K562 (cell line): ENCODE results near the gene CADPS2. TPM values are rescaled to one million over a fixed set of nuclear protein-coding genes. Genes with fewer than 3 reads are reported as not detected.

Experiments
- ATAC-seq: fragments of 200-7000 bp; cut with Tn5 transposase; 3 replicates; pipeline ENCODE4 v1.9.1; 2020; ENCODE audit warnings: moderate library complexity
- BruUV-seq: library from RNA; stranded (reverse); fragments of 400-500 nt; replicated peaks from 2 replicates; lab custom pipeline; 2021; lab: Mats Ljungman, UMichigan
- CTCF ChIA-PET: fragments of 300-600 bp; formaldehyde crosslinking; extraction: SDS; loops from one replicate; lab custom pipeline; 2021; ENCODE audit warnings: low intra/inter-chr PET ratio; lab: Yijun Ruan, JAX
- POLR2A ChIA-PET: fragments of 300-600, 350-650 bp; sonication (Branson Sonifier 250); formaldehyde crosslinking; extraction: SDS; loops from one replicate; lab custom pipeline; 2021; ENCODE audit warnings: antibody characterized with exemption, inconsistent platforms; lab: Yijun Ruan, JAX
- DNase-seq, 4 experiments: peaks; one replicate each; pipeline versions ENCODE4 v3.0.0 to v3.0.0-alpha.2; 2011 to 2018; ENCODE audit warnings: low spot score in 3 of 4, mixed read lengths in 3 of 4; ENCODE audit errors: extremely low read depth in 1 of 4
- FAIRE-seq: peaks from 2 replicates; lab custom pipeline; 2011; peaks lifted over from hg19 to GRCh38; lab: Jason Lieb, UNC
- H2AFZ ChIP-seq: 2 replicates; pipeline ENCODE4 v1.6.0; 2011; ENCODE audit warnings: low read depth, low read length, control low read depth, inconsistent platforms
- H3K27ac ChIP-seq: fragments of 200-600 bp; 3 replicates; pipeline ENCODE4 v1.8.0; 2011; ENCODE audit warnings: low read depth, mild to moderate bottlenecking, control low read depth, inconsistent platforms, low read length, moderate library complexity, mixed read lengths; ENCODE audit errors: extremely low read depth
- H3K27me3 ChIP-seq, 2 experiments: fragments of 300-600 bp in 1 of 2; 2 replicates in 1 of 2; 3 replicates in 1 of 2; pipeline versions ENCODE4 v1.6.0 to v1.8.0; 2011; ENCODE audit warnings: inconsistent platforms in 2 of 2, low read length in 2 of 2, mild to moderate bottlenecking in 1 of 2, mixed read lengths in 1 of 2, moderate library complexity in 1 of 2; ENCODE audit not compliant: control insufficient read depth in 2 of 2, insufficient read depth in 2 of 2
- H3K36me3 ChIP-seq: fragments of 300-600 bp; 3 replicates; pipeline ENCODE4 v1.8.0; 2011; ENCODE audit warnings: mild to moderate bottlenecking, low read length, inconsistent platforms; ENCODE audit not compliant: control insufficient read depth, insufficient read depth
- H3K4me1 ChIP-seq, 2 experiments: fragments of 200-600 bp in 1 of 2; replicated peaks in 1 of 2; 2 replicates in 1 of 2; 3 replicates in 1 of 2; pipeline versions ENCODE4 v1.5.1 to v1.8.0; 2011; ENCODE audit warnings: inconsistent platforms in 2 of 2, low read length in 2 of 2, mild to moderate bottlenecking in 1 of 2, mixed read lengths in 1 of 2, moderate library complexity in 1 of 2; ENCODE audit not compliant: control insufficient read depth in 2 of 2, insufficient read depth in 2 of 2
- H3K4me2 ChIP-seq: 2 replicates; pipeline ENCODE4 v1.6.1; 2011; ENCODE audit warnings: low read length, control low read depth, inconsistent platforms, mixed read lengths; ENCODE audit not compliant: insufficient read depth
- H3K4me3 ChIP-seq: fragments of 200-600 bp; sonication (generic), shearing (Covaris generic); 2 replicates; pipeline ENCODE4 v1.5.1; 2016; ENCODE audit warnings: control low read depth, inconsistent platforms
- H3K79me2 ChIP-seq: fragments of 200-600 bp; 3 replicates; pipeline ENCODE4 v1.8.0; 2011; ENCODE audit warnings: low read length, inconsistent platforms; ENCODE audit not compliant: control insufficient read depth, insufficient read depth
- H3K9ac ChIP-seq, 2 experiments: 2 replicates each; pipeline versions ENCODE4 v1.6.0 to v1.6.1; 2011; ENCODE audit warnings: low read depth in 2 of 2, low read length in 2 of 2, control low read depth in 1 of 2, inconsistent platforms in 1 of 2, mild to moderate bottlenecking in 1 of 2, mixed read lengths in 1 of 2; ENCODE audit not compliant: insufficient read depth in 1 of 2
- H3K9me1 ChIP-seq: one replicate; pipeline ENCODE4 v1.6.0; 2011; ENCODE audit warnings: inconsistent platforms, mild to moderate bottlenecking, low read length, moderate library complexity; ENCODE audit not compliant: control insufficient read depth, insufficient read depth
- H3K9me3 ChIP-seq: replicated peaks from 2 replicates; pipeline ENCODE4 v1.5.1; 2011; ENCODE audit warnings: low read depth, low read length, inconsistent platforms; ENCODE audit not compliant: control insufficient read depth, insufficient read depth
- H4K20me1 ChIP-seq: replicated peaks from 2 replicates; pipeline ENCODE4 v1.6.1; 2011; ENCODE audit warnings: low read length, inconsistent platforms, mixed read lengths; ENCODE audit not compliant: control insufficient read depth, insufficient read depth
- CBX5 ChIP-seq: IDR thresholded peaks from 2 replicates; pipeline ENCODE4 v1.6.1; 2014; ENCODE audit warnings: low read depth, borderline replicate concordance
- DIDO1 ChIP-seq: fragments of 450-650 bp; IDR thresholded peaks from 2 replicates; pipeline ENCODE4 v1.6.1; 2016; ENCODE audit warnings: low read depth, missing biosample characterization, missing genetic modification characterization
- FIP1L1 ChIP-seq: fragments of 200-400 bp; formaldehyde crosslinking; IDR thresholded peaks from 2 replicates; pipeline ENCODE4 v1.6.1; 2018; ENCODE audit warnings: mild to moderate bottlenecking, low read depth, low read length; ENCODE audit not compliant: poor library complexity, severe bottlenecking
- FOXO4 ChIP-seq: fragments of 450-650 bp; formaldehyde crosslinking; IDR thresholded peaks from 2 replicates; pipeline ENCODE4 v1.4.0; 2020; ENCODE audit warnings: mild to moderate bottlenecking, moderate library complexity
- KDM1A ChIP-seq, 2 experiments: fragments of 450-650 bp; IDR thresholded peaks; 2 replicates each; pipeline ENCODE4 v1.6.1; 2016; ENCODE audit warnings: mild to moderate bottlenecking in 2 of 2
- MAFK ChIP-seq: IDR thresholded peaks from 2 replicates; pipeline ENCODE4 v1.6.1; 2011; ENCODE audit warnings: low read length, improper control_type of control experiment
- NR2F6 ChIP-seq: fragments of 450-650 bp; formaldehyde crosslinking; IDR thresholded peaks from 2 replicates; pipeline ENCODE4 v1.4.0; 2020; ENCODE audit warnings: mild to moderate bottlenecking
- RBM22 ChIP-seq: fragments of 200-400 bp; formaldehyde crosslinking; IDR thresholded peaks from 2 replicates; pipeline ENCODE4 v1.6.1; 2018; ENCODE audit warnings: low read length, low read depth; ENCODE audit not compliant: poor library complexity, severe bottlenecking
- STAG1 ChIP-seq: sonication (generic); formaldehyde crosslinking; IDR thresholded peaks from 2 replicates; pipeline ENCODE4 v1.5.0; 2020; ENCODE audit warnings: missing genetic modification reagents, borderline replicate concordance
- TEAD4 ChIP-seq, 2 experiments: sonication (generic) in 1 of 2; formaldehyde crosslinking in 1 of 2; IDR thresholded peaks; 2 replicates each; pipeline versions ENCODE4 v1.6.1 to v1.8.0; 2012 to 2022; ENCODE audit warnings: borderline replicate concordance in 1 of 2, inconsistent platforms in 1 of 2, low read length in 1 of 2, mild to moderate bottlenecking in 1 of 2, missing genetic modification reagents in 1 of 2
- TSC22D4 ChIP-seq: fragments of 450-650 bp; IDR thresholded peaks from 2 replicates; pipeline ENCODE4 v1.6.1; 2016; ENCODE audit warnings: missing genetic modification characterization, missing biosample characterization, control low read depth
- XRCC3 ChIP-seq: fragments of 450-650 bp; IDR thresholded peaks from 2 replicates; pipeline ENCODE4 v1.6.1; 2017; ENCODE audit warnings: mild to moderate bottlenecking, moderate library complexity
- YBX1 ChIP-seq: fragments of 450-650 bp; IDR thresholded peaks from 2 replicates; pipeline ENCODE4 v1.7.1; 2016; ENCODE audit warnings: mild to moderate bottlenecking
- ZBTB1 ChIP-seq: sonication (generic); formaldehyde crosslinking; IDR thresholded peaks from 2 replicates; pipeline ENCODE4 v1.8.1; 2023; ENCODE audit warnings: missing genetic modification reagents, low read depth, mild to moderate bottlenecking, borderline replicate concordance
- ZNF75A ChIP-seq: fragments of 450-650 bp; formaldehyde crosslinking; IDR thresholded peaks from 2 replicates; pipeline ENCODE4 v1.4.0; 2020; ENCODE audit warnings: mild to moderate bottlenecking
- ZNF780A ChIP-seq: fragments of 250-450 bp; sonication (Bioruptor Pico); IDR thresholded peaks from 2 replicates; pipeline ENCODE4 v1.5.0; 2021; ENCODE audit warnings: mild to moderate bottlenecking
- WGBS: fragments of 100-300 bp; shearing (Covaris generic); methylation state at CpG from one replicate; pipeline ENCODE4 v1.1.6; 2016; ENCODE audit warnings: low coverage, mixed read lengths; ENCODE audit not compliant: insufficient coverage; ENCODE audit errors: missing lambda C conversion rate; 5-methylcytosine and 5-hydroxymethylcytosine counted together
- in situ Hi-C: fragments of 300-500 bp; cut with MboI; formaldehyde crosslinking; loops from 4 replicates; pipeline ENCODE4 v1.15.0; 2018; ENCODE audit warnings: inconsistent platforms, mixed read lengths
- intact Hi-C: fragments of 100-400 bp; cut with micrococcal nuclease; formaldehyde crosslinking; loops from 2 replicates; pipeline ENCODE4 v1.14.2; 2022
- polyA plus RNA-seq, 8 experiments: library from polyadenylated mRNA; depleted of rRNA in 4 of 8; stranded (reverse) in 5 of 8; unstranded in 3 of 8; fragments of >200 nt; fragmentation: Nextera tagmentation in 2 of 8; fragmentation: Illumina TruSeq in 1 of 8; extraction: Ambion mirVana in 2 of 8; extraction: Trizol in 1 of 8; gene quantifications; 2 replicates each; pipeline versions ENCODE4 v1.2.1 to v1.2.3, GENCODE V29; 2011 to 2014; ENCODE audit warnings: inconsistent platforms in 1 of 8, missing spikeins in 1 of 8
- total RNA-seq, 7 experiments: library from RNA; depleted of rRNA in 6 of 7; stranded (reverse); fragments of >200 nt in 6 of 7; fragmentation: Illumina TruSeq in 2 of 7; extraction: Trizol in 2 of 7; gene quantifications; 2 replicates each; pipeline versions ENCODE4 v1.2.1 to v1.2.3, GENCODE V29; 2011 to 2021; ENCODE audit warnings: low replicate concordance in 1 of 7

Gene CADPS2
- total and polyA plus RNA-seq, 9 of the 15 experiments (the other 6 are each of a cell fraction or from before 2014, with no cell fraction given) = 0.03 to 0.14 (median 0.04) TPM; not detected in 1

DNA sequence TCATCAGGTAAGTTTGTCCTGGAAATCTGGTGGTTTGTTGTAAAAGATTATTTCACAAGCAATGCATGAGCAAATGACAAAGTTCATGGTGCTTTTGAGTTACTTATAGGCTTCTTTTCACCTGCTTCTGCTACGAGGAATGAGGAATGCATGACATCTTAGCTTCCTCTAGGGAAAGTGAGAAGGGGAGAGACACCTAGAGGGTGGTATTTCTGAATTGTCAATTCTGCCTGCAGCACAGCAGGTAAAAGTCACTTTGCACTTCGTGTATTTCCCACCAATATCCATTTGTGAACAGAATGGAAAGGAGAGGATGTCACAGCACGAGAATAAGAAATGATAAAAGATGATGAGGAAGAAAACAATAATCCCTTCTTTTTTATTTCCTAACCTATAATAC is 428.3 kb downstream of the CADPS2 start:
- H3K4me1 ChIP-seq = no peaks in the 10 kb centered on the region
- H4K20me1 ChIP-seq = no peaks in the 10 kb centered on the region
- BruUV-seq = no TSS peak
- H3K4me3 ChIP-seq = no peak overlapping the region
- POLR2A ChIA-PET = no interaction called here
- H3K9me1 ChIP-seq = no peaks in the 10 kb centered on the region
- no peak for TF ChIP-seq YBX1
- no peak for TF ChIP-seq ZNF780A (CRISPR knock-in tag)
- no peak for TF ChIP-seq DIDO1 (tag)
- TF ChIP-seq FOXO4 (CRISPR knock-in tag) = no peak
- TF ChIP-seq KDM1A (IDR thresholded peaks at IDR 0.05) = no peak
- TF ChIP-seq RBM22 = no peak
- TF ChIP-seq NR2F6 (CRISPR knock-in tag) = no peak
- no peak for TF ChIP-seq MAFK
- TF ChIP-seq TEAD4 (IDR thresholded peaks at IDR 0.05; ENCODE audit: low read length) = no peak
- TF ChIP-seq TEAD4 (CRISPR knock-in tag; IDR thresholded peaks at IDR 0.05; ENCODE audit: borderline replicate concordance) = no peak
- TF ChIP-seq ZBTB1 (CRISPR knock-in tag) = no peak
- TF ChIP-seq ZNF75A (CRISPR knock-in tag) = no peak
- TF ChIP-seq STAG1 (CRISPR knock-in tag) = no peak
- TF ChIP-seq XRCC3 = no peak
- TF ChIP-seq CBX5 = no peak
- no peak for TF ChIP-seq FIP1L1
- no peak for TF ChIP-seq TSC22D4 (tag)
- in situ Hi-C loops = no loop called here
- H3K9me3 ChIP-seq = no peaks in the 10 kb centered on the region
- H3K79me2 ChIP-seq = no peaks in the 10 kb centered on the region
- DNase-seq (no peak), ATAC-seq (no peak), FAIRE-seq (no peak)
- no peak overlapping the region for H3K27ac ChIP-seq
- no peak overlapping the region for H2AFZ ChIP-seq
- intact Hi-C loops = no loop called here
- WGBS = 0% methylated on average over 3 of the region's 3 CpGs
- H3K36me3 ChIP-seq = no peaks in the 10 kb centered on the region
- CTCF ChIA-PET = no interaction called here
- H3K9ac ChIP-seq = no peak overlapping the region
- no peaks in the 10 kb centered on the region for H3K27me3 ChIP-seq
- no peak overlapping the region for H3K4me2 ChIP-seq
